DLD1 (cell line): ENCODE results near the gene CEP89.
"Not testable (repeated sequence)": the region's sequence is repeated elsewhere in the genome, so short reads cannot be mapped to it uniquely, and the experiment has no call there.

Experiments used
- in situ Hi-C: cut with HindIII; loops from 2 replicates; pipeline ENCODE4 v1.10.0; 2017; ENCODE audit warnings: low sequenced_read_pairs

CEP89 gene

GRCh38 chr19:32872391-32872790 lies 99.4 kb downstream of the CEP89 start:
- in situ Hi-C loops = no loop called here

- in situ Hi-C loops = no loop called here
These were observed 100.7 kb downstream of the CEP89 start for GRCh38 chr19:32870981-32871451.

- in situ Hi-C loops = no loop called here
These were observed 101.7 kb downstream of the CEP89 start for GRCh38 chr19:32869966-32870573.

- in situ Hi-C loops = no loop called here
These were observed 102.3 kb downstream of the CEP89 start, which contains the start of gene SLC7A9 for GRCh38 chr19:32869369-32869965. SLC7A9 (minus strand) TSS chr19:32869767; CDS start chr19:32868534, 1,233 bp downstream.

- in situ Hi-C loops = no loop called here
These were observed 103.4 kb downstream of the CEP89 start for GRCh38 chr19:32868206-32868950.

- in situ Hi-C loops = not testable (repeated sequence)
These were observed 104.3 kb downstream of the CEP89 start for GRCh38 chr19:32867436-32867835.

- in situ Hi-C loops = no loop called here
These were observed 105.0 kb downstream of the CEP89 start for GRCh38 chr19:32866564-32867265.

- in situ Hi-C loops = no loop called here
These were observed 105.7 kb downstream of the CEP89 start for GRCh38 chr19:32866061-32866460.

GRCh38 chr19:32865326-32865725 lies 106.4 kb downstream of the CEP89 start:
- in situ Hi-C loops = no loop called here

- in situ Hi-C loops = no loop called here
These were observed 107.3 kb downstream of the CEP89 start for GRCh38 chr19:32864318-32865007.

- in situ Hi-C loops = no loop called here
These were observed 107.9 kb downstream of the CEP89 start for GRCh38 chr19:32863841-32864240.

- in situ Hi-C loops = no loop called here
These were observed 108.5 kb downstream of the CEP89 start for GRCh38 chr19:32863301-32863700.

- in situ Hi-C loops = no loop called here
These were observed 109.0 kb downstream of the CEP89 start for GRCh38 chr19:32862741-32863140.

GRCh38 chr19:32862173-32862572 lies 109.6 kb downstream of the CEP89 start:
- in situ Hi-C loops = no loop called here

GRCh38 chr19:32861596-32861995 lies 110.2 kb downstream of the CEP89 start:
- in situ Hi-C loops = no loop called here

GRCh38 chr19:32859591-32859990 lies 112.2 kb downstream of the CEP89 start:
- in situ Hi-C loops = no loop called here

- in situ Hi-C loops = no loop called here
These were observed 113.2 kb downstream of the CEP89 start for GRCh38 chr19:32858559-32858958.

GRCh38 chr19:32858155-32858554 lies 113.6 kb downstream of the CEP89 start:
- in situ Hi-C loops = no loop called here

- in situ Hi-C loops = no loop called here
These were observed 114.2 kb downstream of the CEP89 start for GRCh38 chr19:32857584-32857983.

GRCh38 chr19:32856818-32857217 lies 114.9 kb downstream of the CEP89 start:
- in situ Hi-C loops = not testable (repeated sequence)

GRCh38 chr19:32852216-32852615 lies 119.5 kb downstream of the CEP89 start:
- in situ Hi-C loops = no loop called here
